IMR-90 (cell line): ENCODE results near the gene CLEC2D. TPM values are rescaled to one million over a fixed set of nuclear protein-coding genes. Genes with fewer than 3 reads are reported as not detected.

Source experiments
- ATAC-seq: fragments of 200-7000 bp; cut with Tn5 transposase; 2 replicates; pipeline ENCODE4 v1.9.1; 2020; ENCODE audit warnings: low read depth, mild to moderate bottlenecking, moderate library complexity
- BruUV-seq: library from RNA; stranded (reverse); fragments of 400-500 nt; replicated peaks from 2 replicates; lab custom pipeline; 2021; lab: Mats Ljungman, UMichigan
- CTCF ChIA-PET: fragments of 300-600 bp; formaldehyde crosslinking; extraction: SDS; loops from one replicate; lab custom pipeline; 2021; ENCODE audit warnings: antibody characterized with exemption; lab: Yijun Ruan, JAX
- POLR2A ChIA-PET: fragments of 300-600 bp; sonication (Branson Sonifier 250); formaldehyde crosslinking; loops from one replicate; lab custom pipeline; 2022; ENCODE audit warnings: antibody characterized with exemption; ENCODE audit not compliant: unreplicated experiment; lab: Charles Lee
- DNase-seq: peaks from one replicate; pipeline ENCODE4 v3.0.0; 2013
- H2AFZ ChIP-seq: replicated peaks from 2 replicates; pipeline ENCODE3; 2013; ENCODE audit warnings: low read length, mild to moderate bottlenecking; ENCODE audit not compliant: poor library complexity
- H2AK5ac ChIP-seq: 2 replicates; pipeline ENCODE4 v1.6.1; 2013; ENCODE audit warnings: low read depth, low read length, inconsistent platforms
- H2AK9ac ChIP-seq: replicated peaks from 2 replicates; pipeline ENCODE3; 2013; ENCODE audit warnings: mild to moderate bottlenecking, low read depth, low read length, moderate library complexity; ENCODE audit not compliant: poor library complexity
- H2BK120ac ChIP-seq: 2 replicates; pipeline ENCODE4 v1.6.1; 2013; ENCODE audit warnings: low read depth, low read length, inconsistent platforms
- H2BK15ac ChIP-seq: 3 replicates; pipeline ENCODE4 v1.6.1; 2013; ENCODE audit warnings: low read depth, low read length, inconsistent platforms
- H2BK20ac ChIP-seq: 2 replicates; pipeline ENCODE4 v1.6.1; 2013; ENCODE audit warnings: low read depth, mild to moderate bottlenecking, inconsistent platforms, low read length, moderate library complexity
- H2BK5ac ChIP-seq: 2 replicates; pipeline ENCODE4 v1.6.1; 2013; ENCODE audit warnings: mild to moderate bottlenecking, low read depth, low read length, inconsistent platforms; ENCODE audit not compliant: poor library complexity, severe bottlenecking
- H3K14ac ChIP-seq: replicated peaks from 2 replicates; pipeline ENCODE4 v1.6.1; 2013; ENCODE audit warnings: low read depth, low read length, inconsistent platforms
- H3K18ac ChIP-seq: 2 replicates; pipeline ENCODE4 v1.6.1; 2013; ENCODE audit warnings: low read depth, low read length, control low read depth
- H3K23ac ChIP-seq: 2 replicates; pipeline ENCODE4 v1.6.1; 2013; ENCODE audit warnings: low read depth, low read length, inconsistent platforms
- H3K27ac ChIP-seq: 2 replicates; pipeline ENCODE4 v1.5.1; 2013; ENCODE audit warnings: mild to moderate bottlenecking, control low read depth, low read length; ENCODE audit not compliant: insufficient read depth
- H3K27me3 ChIP-seq: 2 replicates; pipeline ENCODE4 v1.6.1; 2013; ENCODE audit warnings: low read length; ENCODE audit not compliant: control insufficient read depth, insufficient read depth
- H3K36me3 ChIP-seq: 2 replicates; pipeline ENCODE4 v1.6.1; 2013; ENCODE audit warnings: low read length, mixed read lengths; ENCODE audit not compliant: control insufficient read depth, insufficient read depth
- H3K4ac ChIP-seq: 2 replicates; pipeline ENCODE4 v1.6.1; 2013; ENCODE audit warnings: low read depth, low read length, inconsistent platforms
- H3K4me1 ChIP-seq: 2 replicates; pipeline ENCODE4 v1.6.1; 2013; ENCODE audit warnings: low read length, mixed read lengths; ENCODE audit not compliant: control insufficient read depth, insufficient read depth
- H3K4me2 ChIP-seq: 2 replicates; pipeline ENCODE4 v1.6.1; 2013; ENCODE audit warnings: low read depth, mild to moderate bottlenecking, control low read depth, low read length, moderate library complexity
- H3K4me3 ChIP-seq: 2 replicates; pipeline ENCODE4 v1.5.1; 2013; ENCODE audit warnings: low read depth, mild to moderate bottlenecking, control low read depth, low read length, moderate library complexity; ENCODE audit not compliant: insufficient read depth
- H3K56ac ChIP-seq: 2 replicates; pipeline ENCODE4 v1.6.1; 2013; ENCODE audit warnings: low read length, inconsistent platforms; ENCODE audit not compliant: insufficient read depth; ENCODE audit errors: extremely low read depth
- H3K79me1 ChIP-seq, 2 experiments: 2 replicates each; pipeline ENCODE4 v1.6.1; 2013; ENCODE audit warnings: low read length in 2 of 2, inconsistent platforms in 1 of 2, low read depth in 1 of 2
- H3K9ac ChIP-seq: 2 replicates; pipeline ENCODE4 v1.6.1; 2013; ENCODE audit warnings: low read depth, low read length, control low read depth
- H3K9me1 ChIP-seq: 2 replicates; pipeline ENCODE4 v1.6.1; 2013; ENCODE audit warnings: low read length, inconsistent platforms; ENCODE audit not compliant: insufficient read depth
- H3K9me3 ChIP-seq: 2 replicates; pipeline ENCODE4 v1.6.1; 2013; ENCODE audit warnings: low read length; ENCODE audit not compliant: control insufficient read depth, insufficient read depth
- H4K20me1 ChIP-seq: 2 replicates; pipeline ENCODE4 v1.6.1; 2013; ENCODE audit warnings: low read length, inconsistent platforms; ENCODE audit not compliant: insufficient read depth
- H4K5ac ChIP-seq: 2 replicates; pipeline ENCODE4 v1.6.1; 2013; ENCODE audit warnings: mild to moderate bottlenecking, low read depth, low read length, control low read depth
- H4K8ac ChIP-seq, 2 experiments: 2 replicates each; pipeline ENCODE4 v1.6.1; 2013; ENCODE audit warnings: low read depth in 2 of 2, low read length in 2 of 2, control low read depth in 1 of 2, inconsistent platforms in 1 of 2
- H4K91ac ChIP-seq: 2 replicates; pipeline ENCODE4 v1.6.1; 2013; ENCODE audit warnings: low read depth, low read length, inconsistent platforms; ENCODE audit not compliant: insufficient read depth
- CEBPB ChIP-seq: IDR thresholded peaks from 2 replicates; pipeline ENCODE4 v1.6.1; 2012; ENCODE audit warnings: low read depth, low read length, improper control_type of control experiment
- CHD1 ChIP-seq: IDR thresholded peaks from 2 replicates; pipeline ENCODE4 v1.6.1; 2012; ENCODE audit warnings: low read depth, low read length, improper control_type of control experiment
- CTCF ChIP-seq: conservative IDR thresholded peaks from 2 replicates; pipeline ENCODE4 v1.5.1; 2012; ENCODE audit warnings: mild to moderate bottlenecking, low read depth, low read length, improper control_type of control experiment
- FOS ChIP-seq: fragments of 150-350 bp; IDR thresholded peaks from 2 replicates; pipeline ENCODE4 v1.6.1; 2016; ENCODE audit warnings: low read depth, low read length
- NFE2L2 ChIP-seq: fragments of 150-350 bp; IDR thresholded peaks from 2 replicates; pipeline ENCODE4 v1.6.1; 2016; ENCODE audit warnings: low read depth, mild to moderate bottlenecking, low read length
- RCOR1 ChIP-seq: IDR thresholded peaks from 2 replicates; pipeline ENCODE4 v1.6.1; 2012; ENCODE audit warnings: mild to moderate bottlenecking, low read length, improper control_type of control experiment; ENCODE audit not compliant: insufficient replicate concordance
- RFX5 ChIP-seq: IDR thresholded peaks from 2 replicates; pipeline ENCODE4 v1.8.0; 2012; ENCODE audit warnings: low read depth, mild to moderate bottlenecking, low read length, moderate library complexity
- SMC3 ChIP-seq: fragments of 150-350 bp; IDR thresholded peaks from 2 replicates; pipeline ENCODE4 v1.6.1; 2016; ENCODE audit warnings: low read depth, mild to moderate bottlenecking, antibody characterized with exemption, low read length, moderate library complexity
- USF2 ChIP-seq: fragments of 150-350 bp; IDR thresholded peaks from 2 replicates; pipeline ENCODE4 v1.6.1; 2017; ENCODE audit warnings: mild to moderate bottlenecking, antibody characterized with exemption, low read length, low read depth
- whole genome bisulfite sequencing, 2 experiments: methylation state at CpG; one replicate each; pipeline versions ENCODE4 v1.1.5 to v1.1.7; 2013; ENCODE audit warnings: missing lambda C conversion rate in 2 of 2; ENCODE audit not compliant: insufficient read length in 1 of 2; ENCODE audit errors: extremely low coverage in 2 of 2; 5-methylcytosine and 5-hydroxymethylcytosine counted together
- dilution Hi-C: fragments of 300-500 bp; cut with HindIII; formaldehyde crosslinking; loops from one replicate; pipeline ENCODE4 v1.14.3; 2018; ENCODE audit warnings: low sequenced_read_pairs; ENCODE audit not compliant: unreplicated experiment
- in situ Hi-C: fragments of 300-500 bp; cut with MboI; formaldehyde crosslinking; loops from 3 replicates; pipeline ENCODE4 v1.14.3; 2019; ENCODE audit warnings: low sequenced_read_pairs, inconsistent platforms, mixed read lengths
- intact Hi-C: fragments of 100-400 bp; cut with micrococcal nuclease; formaldehyde crosslinking; loops from 2 replicates; pipeline ENCODE4 v1.10.0; 2022
- polyA plus RNA-seq, 3 experiments: library from polyadenylated mRNA; depleted of rRNA; stranded (reverse); fragments of >200 nt; gene quantifications; 2 replicates each; pipeline ENCODE4 v1.2.3, GENCODE V29; 2012; ENCODE audit warnings: low replicate concordance in 1 of 3
- total RNA-seq: library from RNA; depleted of rRNA; stranded (reverse); fragments of >200 nt; gene quantifications from 2 replicates; pipeline ENCODE4 v1.2.3, GENCODE V29; 2012

Gene CLEC2D
- total and polyA plus RNA-seq, 2 of the 4 experiments (the other 2 are of a cell fraction), result 0.72 to 1.2 TPM

GRCh38 chr12:9649532-9649940 lies 20.0 kb upstream of the CLEC2D start (continued):
- no peak for TF ChIP-seq FOS

DNA sequence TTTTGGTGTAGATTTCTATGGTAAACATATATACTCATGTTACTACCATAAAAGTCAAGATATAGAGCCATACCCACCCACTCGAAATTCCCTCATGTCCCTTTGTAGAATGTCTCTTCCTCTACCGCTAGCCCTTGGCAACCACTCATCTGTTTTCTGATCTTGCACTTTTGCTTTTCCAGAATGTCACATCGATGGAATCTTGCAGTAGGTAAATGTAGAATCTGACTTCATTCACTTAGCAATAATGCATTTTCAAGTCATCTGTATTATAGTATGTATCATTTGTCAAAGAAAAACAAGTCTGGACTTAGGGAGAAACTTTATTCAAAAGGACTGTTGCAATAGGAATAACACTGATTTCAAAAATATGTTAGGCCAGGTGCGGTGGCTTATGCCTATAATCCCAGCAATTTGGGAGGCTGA lies 19.3 kb upstream of the CLEC2D start:
- ChIA-PET CTCF (no interaction called here), POLR2A (no interaction called here)
- Histone ChIP-seq H3K4ac (peak overlapping the region; percentile 95), H3K14ac (peak overlapping the region; percentile 79), H3K4me1 (peaks cover 5% of the 10 kb centered on the region), H3K9ac (no peak overlapping the region), H3K4me2 (peak overlapping the region; percentile 96), H3K9me3 (no peaks in the 10 kb centered on the region), H4K91ac (peak overlapping the region; percentile 41; the same call in 1 of the 2 replicates), H3K27me3 (no peaks in the 10 kb centered on the region), H3K4me3 (peak overlapping the region; percentile 60), H2AK5ac (0 out of 2 replicates have a peak overlapping the region, but pooled peaks have one; percentile 27), H4K20me1 (no peaks in the 10 kb centered on the region), H2BK5ac (peak overlapping the region; percentile 84), H2AFZ (no peak overlapping the region), H4K5ac (peak overlapping the region; percentile 67; the same call in 1 of the 2 replicates), H3K23ac (peak overlapping the region; percentile 91; the same call in 1 of the 2 replicates), H3K18ac (peak overlapping the region; percentile 83; the same call in 1 of the 2 replicates), H2BK15ac (peak overlapping the region; percentile 64; the same call in 1 of the 3 replicates), H3K27ac (peak overlapping the region; percentile 39; the same call in 1 of the 2 replicates), H3K9me1 (no peaks in the 10 kb centered on the region; the same call in 1 of the 2 replicates), H4K8ac (peak overlapping the region in 1 of 2 experiments; percentile 70; a peak in 2 of 4 replicates), H2BK20ac (peak overlapping the region; percentile 73; the same call in 1 of the 2 replicates), H2BK120ac (peak overlapping the region; percentile 93), H3K36me3 (peaks cover 6% of the 10 kb centered on the region), H3K56ac (peak overlapping the region; percentile 30; the same call in 1 of the 2 replicates), H3K79me1 (peaks cover 5 to 24% of the 10 kb centered on the region in 2 experiments; a peak in 3 of 4 replicates), H2AK9ac (no peak overlapping the region)
- dilution Hi-C loops (no loop called here), in situ Hi-C loops (no loop called here), intact Hi-C loops (loop anchor here (2.0 kb wide), 1 partner anchor 49 kb away; no protein-coding TSS in a partner anchor)
- peak; percentile 15 for DNase-seq
- WGBS, 2 experiments, result no CpG with 5 or more reads among the region's 4 CpGs
- no peak for TF ChIP-seq CEBPB
- TF ChIP-seq CTCF, result no peak
- TF ChIP-seq USF2, result no peak
- TF ChIP-seq NFE2L2, result no peak
- no peak for TF ChIP-seq RCOR1
- TF ChIP-seq CHD1, result no peak
- TF ChIP-seq SMC3, result no peak
- TF ChIP-seq RFX5, result no peak
- no TSS peak for BruUV-seq
- ATAC-seq, result no peak
